GM10248 (cell line): ENCODE results near the gene G6PC2.
"Not testable (repeated sequence)": the region's sequence is repeated elsewhere in the genome, so short reads cannot be mapped to it uniquely, and the experiment has no call there.

ENCODE experiments used
- CTCF ChIA-PET: fragments of 300-600 bp; sonication (Branson Sonifier 250); formaldehyde crosslinking; extraction: SDS; loops from one replicate; lab custom pipeline; 2021; ENCODE audit warnings: antibody characterized with exemption; lab: Yijun Ruan, JAX
- POLR2A ChIA-PET: fragments of 350-650 bp; sonication (Branson Sonifier 250); formaldehyde crosslinking; extraction: SDS; loops from one replicate; lab custom pipeline; 2020; ENCODE audit warnings: antibody characterized with exemption; lab: Yijun Ruan, JAX
- DNase-seq: peaks from one replicate; pipeline ENCODE4 v3.0.0; 2012; ENCODE audit errors: extremely low spot score
- TF ChIP-seq, protein P1 (sequence below): IDR thresholded peaks from 2 replicates; pipeline ENCODE4 v1.5.1; 2012; ENCODE audit warnings: mild to moderate bottlenecking, low read depth; ENCODE audit errors: extremely low read depth, missing control alignments, control extremely low read depth

The G6PC2 gene

DNA sequence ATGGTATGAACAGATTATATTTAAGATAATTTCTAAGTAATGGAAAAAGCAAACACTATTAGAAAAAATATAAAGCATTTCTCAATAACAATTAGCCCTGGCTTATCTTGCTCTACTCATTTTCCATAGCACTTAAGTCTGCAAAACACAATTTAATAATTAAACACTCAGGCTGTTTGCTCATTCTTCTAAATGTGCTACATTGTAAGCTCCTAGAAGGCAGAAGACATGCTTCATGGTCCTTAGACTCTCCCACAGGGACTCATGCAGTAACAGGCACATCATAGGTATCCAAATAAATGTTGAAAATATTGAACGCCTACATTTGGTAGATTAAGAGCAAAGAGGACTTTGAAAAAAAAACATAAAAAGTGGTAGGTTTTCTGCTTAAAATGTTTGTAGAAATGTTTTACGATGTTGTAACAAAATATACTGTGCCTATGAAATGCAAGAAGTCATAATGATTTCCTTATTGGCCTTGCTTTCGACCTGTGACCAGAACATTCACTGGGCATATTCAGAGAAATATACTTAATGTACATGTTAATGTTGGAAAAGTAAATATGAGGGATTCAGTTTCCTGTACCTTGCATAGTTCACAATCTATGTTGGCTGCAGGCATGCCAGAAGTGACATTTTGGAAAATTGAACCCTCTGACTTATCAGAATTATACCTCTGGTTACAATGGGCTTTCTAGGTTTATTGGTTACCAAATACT lies 27.2 kb downstream of the G6PC2 start:
- ChIA-PET POLR2A (no interaction called here), CTCF (interaction anchor here (1.2 kb wide), 1 partner anchor 9 kb away, joined by 3 read pairs; no protein-coding TSS in a partner anchor)
- TF ChIP-seq, protein P1, sequence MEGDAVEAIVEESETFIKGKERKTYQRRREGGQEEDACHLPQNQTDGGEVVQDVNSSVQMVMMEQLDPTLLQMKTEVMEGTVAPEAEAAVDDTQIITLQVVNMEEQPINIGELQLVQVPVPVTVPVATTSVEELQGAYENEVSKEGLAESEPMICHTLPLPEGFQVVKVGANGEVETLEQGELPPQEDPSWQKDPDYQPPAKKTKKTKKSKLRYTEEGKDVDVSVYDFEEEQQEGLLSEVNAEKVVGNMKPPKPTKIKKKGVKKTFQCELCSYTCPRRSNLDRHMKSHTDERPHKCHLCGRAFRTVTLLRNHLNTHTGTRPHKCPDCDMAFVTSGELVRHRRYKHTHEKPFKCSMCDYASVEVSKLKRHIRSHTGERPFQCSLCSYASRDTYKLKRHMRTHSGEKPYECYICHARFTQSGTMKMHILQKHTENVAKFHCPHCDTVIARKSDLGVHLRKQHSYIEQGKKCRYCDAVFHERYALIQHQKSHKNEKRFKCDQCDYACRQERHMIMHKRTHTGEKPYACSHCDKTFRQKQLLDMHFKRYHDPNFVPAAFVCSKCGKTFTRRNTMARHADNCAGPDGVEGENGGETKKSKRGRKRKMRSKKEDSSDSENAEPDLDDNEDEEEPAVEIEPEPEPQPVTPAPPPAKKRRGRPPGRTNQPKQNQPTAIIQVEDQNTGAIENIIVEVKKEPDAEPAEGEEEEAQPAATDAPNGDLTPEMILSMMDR, result no peak
- DNase-seq, result no peak

DNA sequence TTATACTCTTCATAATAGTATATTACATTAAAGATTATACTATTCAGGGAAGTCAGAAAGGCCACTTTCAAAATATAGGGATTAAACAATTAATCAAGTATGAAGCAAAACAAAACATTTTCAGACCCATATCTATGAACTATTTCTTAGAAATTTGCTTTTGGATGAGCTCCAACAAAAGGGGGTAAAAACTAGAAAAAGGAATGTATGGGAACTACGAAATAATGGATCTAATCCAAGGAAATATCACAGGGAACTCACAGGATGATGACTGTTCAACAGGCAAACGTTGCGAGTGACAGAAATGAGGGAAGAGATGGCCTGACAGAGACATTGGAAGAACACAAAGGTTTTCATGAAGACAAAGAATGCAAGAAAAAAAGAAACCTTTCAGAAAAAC lies 27.9 kb downstream of the G6PC2 start:
- TF ChIP-seq, protein P1, result no peak
- DNase-seq, result no peak
- ChIA-PET CTCF (interaction anchor here (1.1 to 1.5 kb wide), 3 partner anchors 8 to 10 kb away, joined by 3 to 4 read pairs (median 3); no protein-coding TSS in a partner anchor), POLR2A (no interaction called here)

DNA sequence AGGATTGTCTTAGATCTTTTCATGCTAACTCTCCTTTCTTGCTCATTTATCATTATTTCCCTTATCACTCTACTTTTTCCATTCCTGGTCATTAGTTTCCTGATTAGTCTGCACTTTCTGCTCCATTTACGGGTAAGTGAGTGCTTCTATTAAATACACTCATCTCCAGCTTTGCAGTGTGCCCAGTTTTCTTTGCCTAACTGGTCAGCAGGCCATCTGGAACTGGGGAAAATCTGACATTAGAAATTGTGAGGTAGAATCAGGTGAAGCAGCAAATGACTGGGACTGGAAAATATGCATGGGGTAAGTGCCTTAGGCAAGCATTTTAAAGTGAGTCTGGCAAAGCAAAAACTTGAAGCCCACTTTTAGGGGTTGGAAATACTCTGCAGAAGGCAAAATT lies 29.2 kb downstream of the G6PC2 start:
- ChIA-PET POLR2A (no interaction called here), CTCF (interaction anchor here (1.1 to 2.5 kb wide), 4 partner anchors 9 to 583 kb away, joined by 3 to 7 read pairs (median 4); no protein-coding TSS in a partner anchor)
- DNase-seq, result no peak
- TF ChIP-seq, protein P1, result no peak

DNA sequence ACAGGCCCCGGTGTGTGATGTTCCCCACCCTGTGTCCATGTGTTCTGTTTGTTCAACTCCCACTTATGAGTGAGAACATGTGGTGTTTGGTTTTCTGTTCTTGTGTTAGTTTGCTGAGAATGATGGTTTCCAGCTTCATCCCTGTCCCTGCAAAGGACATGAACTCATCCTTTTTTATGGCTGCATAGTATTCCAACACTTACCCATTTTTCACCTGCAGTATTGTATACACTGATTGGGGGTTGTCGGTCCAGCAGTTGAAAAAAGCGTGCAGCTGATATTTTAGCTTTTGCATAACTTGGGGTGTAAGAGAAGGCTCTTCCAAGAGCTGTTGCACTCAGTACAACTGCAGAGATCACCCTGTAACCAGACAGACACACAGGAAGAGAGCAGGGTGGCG lies 31.1 kb downstream of the G6PC2 start:
- DNase-seq, POLR2A ChIA-PET: not testable (repeated sequence)
- CTCF ChIA-PET, result interaction anchor here (2.5 kb wide), 1 partner anchor 585 kb away, joined by 7 read pairs; no protein-coding TSS in a partner anchor

DNA sequence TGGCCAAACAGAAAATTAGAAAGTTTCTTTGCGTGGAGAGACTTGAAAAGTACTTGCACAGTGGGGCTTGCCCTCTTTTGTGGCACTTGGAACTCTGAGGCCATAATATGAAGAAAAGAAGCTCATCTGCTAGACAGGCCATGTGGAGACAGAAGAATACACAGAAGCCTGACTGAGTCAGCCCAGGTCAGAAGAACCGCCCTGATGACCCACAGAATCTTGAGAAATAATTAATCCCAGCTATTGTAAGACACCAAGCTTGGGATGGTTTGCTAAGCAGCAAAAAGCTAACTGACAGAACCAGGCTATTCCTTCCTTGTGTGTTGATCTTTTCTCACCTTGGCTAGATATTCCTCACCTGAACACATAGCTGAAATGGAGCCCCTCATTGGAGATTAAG lies 33.7 kb downstream of the G6PC2 start:
- no peak for DNase-seq
- TF ChIP-seq, protein P1, result no peak
- CTCF ChIA-PET, result interaction anchor here (1.1 to 3.1 kb wide), 2 partner anchors 12 to 13 kb away, joined by 3 to 13 read pairs; no protein-coding TSS in a partner anchor
- POLR2A ChIA-PET, result no interaction called here

DNA sequence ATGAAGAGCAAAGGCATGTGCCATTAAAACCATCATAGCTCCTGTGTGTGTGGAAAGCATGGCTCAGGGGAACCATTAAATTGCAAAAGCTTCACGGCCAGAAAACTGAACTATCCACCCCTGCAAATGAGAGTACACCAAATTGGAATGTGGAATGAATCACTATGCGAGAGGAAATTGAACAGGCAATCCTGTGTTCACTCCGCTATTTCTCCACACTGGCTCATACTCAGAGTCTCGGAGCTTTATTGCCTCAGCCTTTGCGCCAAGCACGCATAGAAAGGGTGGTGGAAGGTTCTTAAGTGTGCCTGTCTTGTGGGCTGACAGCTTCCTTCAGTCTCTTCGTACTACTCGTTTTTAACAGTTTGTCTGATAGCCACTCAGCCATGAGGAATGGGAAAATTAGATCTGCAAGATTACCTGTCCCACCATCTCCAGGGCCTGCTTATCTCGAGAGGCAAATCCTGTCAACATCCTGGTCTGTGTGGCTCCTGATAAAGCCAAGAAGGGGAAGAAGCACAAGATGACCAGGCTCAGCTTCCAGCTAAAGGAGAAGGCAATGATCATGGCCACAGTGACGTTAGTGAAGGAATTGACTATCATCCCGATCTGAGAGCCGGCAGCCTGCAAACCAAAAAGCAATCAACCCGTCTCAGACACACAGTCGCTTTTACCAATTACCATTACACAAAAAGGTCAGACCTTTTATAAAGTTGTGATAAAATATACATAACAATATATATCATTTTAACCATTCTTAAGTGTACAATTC lies 34.9 kb downstream of the G6PC2 start:
- TF ChIP-seq, protein P1, result no peak
- DNase-seq, result no peak
- POLR2A ChIA-PET, result no interaction called here
- CTCF ChIA-PET, result interaction anchor here (1.0 to 3.1 kb wide), 5 partner anchors 10 to 196 kb away, joined by 3 to 13 read pairs (median 4); no protein-coding TSS in a partner anchor

DNA sequence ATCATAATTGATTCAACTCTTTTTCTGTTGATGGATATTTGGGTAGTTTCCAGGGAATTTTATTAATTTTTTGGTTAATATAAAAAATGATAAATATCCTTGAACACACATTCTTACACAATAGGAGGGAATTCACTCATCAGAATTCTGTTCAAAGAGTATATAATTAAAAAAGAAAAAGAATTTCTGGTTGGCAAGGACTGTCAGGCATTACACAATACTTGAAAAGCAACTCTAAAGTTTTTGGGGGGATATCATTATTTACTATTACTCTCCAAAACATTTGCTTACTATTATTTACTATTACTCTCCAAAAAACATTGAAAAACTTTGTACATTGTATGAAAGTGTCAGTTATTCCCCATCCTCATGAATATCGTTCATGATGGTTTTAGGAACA lies 38.0 kb downstream of the G6PC2 start:
- no peak for DNase-seq
- ChIA-PET POLR2A (no interaction called here), CTCF (interaction anchor here (1.0 kb wide), 1 partner anchor 10 kb away, joined by 3 read pairs; no protein-coding TSS in a partner anchor)
- TF ChIP-seq, protein P1, result no peak
